GM21619 (cell line): ENCODE measurements around the gene COL6A1.

Experiments used
- ATAC-seq: cut with Tn5 transposase; IDR thresholded peaks from one replicate; pipeline ENCODE4 v1.9.1; 2021; ENCODE audit not compliant: unreplicated experiment

COL6A1 gene

GRCh38 chr21:45993210-45994085 lies 11.9 kb downstream of the COL6A1 start:
- no peak for ATAC-seq

DNA sequence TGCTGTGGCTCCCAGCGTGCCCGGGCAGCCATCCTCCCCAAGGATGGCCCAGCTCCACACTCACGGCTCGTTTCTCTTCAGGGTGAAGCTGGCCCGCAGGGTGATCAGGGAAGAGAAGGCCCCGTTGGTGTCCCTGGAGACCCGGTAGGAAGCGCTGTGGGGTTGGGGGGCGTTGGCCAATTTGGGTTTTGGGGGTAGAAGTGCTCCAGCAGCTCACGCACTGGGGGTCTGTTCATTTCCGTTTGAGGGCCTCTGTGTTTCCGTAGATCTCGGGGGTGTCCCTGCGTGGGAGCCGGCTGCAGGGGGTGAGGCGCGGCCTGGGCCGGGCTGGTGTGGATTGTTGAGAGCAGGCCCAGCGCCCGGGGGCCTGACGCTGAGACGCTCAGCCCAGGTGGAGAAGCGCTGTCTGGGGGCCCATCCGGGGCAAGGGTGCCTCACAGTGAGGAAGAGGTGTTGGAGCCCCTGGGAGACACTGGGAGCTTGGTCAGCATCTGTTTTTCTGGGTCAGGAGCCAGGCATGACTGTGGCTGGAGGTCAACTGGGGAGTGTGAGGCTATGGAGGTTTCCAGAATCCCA lies 12.6 kb downstream of the COL6A1 start:
- no peak for ATAC-seq

- no peak for ATAC-seq
Observed at GRCh38 chr21:45994759-45995685, 13.5 kb downstream of the COL6A1 start.

- no peak for ATAC-seq
Observed at GRCh38 chr21:45995686-45996179, 14.2 kb downstream of the COL6A1 start.

DNA sequence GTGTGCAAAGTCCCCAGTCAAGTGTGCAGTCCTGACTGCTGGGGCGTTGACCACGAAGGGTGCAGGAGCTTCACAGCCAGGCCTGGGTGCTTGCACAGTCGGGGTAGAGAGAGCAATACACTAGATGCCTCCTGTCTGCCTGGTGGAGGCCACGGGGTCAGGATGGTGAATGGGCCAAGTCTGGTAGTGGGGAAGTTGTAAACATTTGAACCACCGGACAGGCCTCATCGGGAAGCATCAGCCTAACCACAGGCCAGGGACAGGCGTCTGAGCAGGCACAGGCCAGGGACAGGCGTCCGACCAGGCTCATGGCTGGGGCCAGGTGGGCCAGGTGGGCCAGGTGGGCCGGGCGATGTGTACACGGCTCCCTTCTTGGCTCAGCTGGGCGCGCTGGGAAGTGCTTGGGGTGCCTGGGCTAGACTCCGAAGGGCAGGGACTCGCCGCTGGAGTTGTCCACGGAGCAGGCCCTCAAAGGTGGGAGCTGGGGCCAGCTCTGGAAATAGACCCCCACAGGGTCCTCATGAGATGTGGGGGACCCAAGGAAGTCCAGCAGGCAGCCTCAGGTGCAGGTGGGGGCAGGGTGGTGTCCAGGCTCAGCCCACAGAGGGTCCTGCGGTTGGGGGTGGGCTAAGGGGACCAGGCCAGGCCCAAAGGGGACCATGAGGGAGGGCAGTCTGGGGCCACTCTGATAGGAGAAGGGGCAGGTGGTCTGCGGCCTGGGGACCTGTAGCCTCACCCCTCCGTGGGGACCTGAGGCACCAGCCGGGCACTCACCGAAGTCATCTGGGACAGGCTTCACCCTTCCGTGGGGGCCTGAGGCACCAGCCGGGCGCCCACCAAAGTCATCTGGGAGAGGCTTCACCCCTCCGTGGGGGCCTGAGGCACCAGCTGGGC lies 15.0 kb downstream of the COL6A1 start:
- ATAC-seq = no peak

DNA sequence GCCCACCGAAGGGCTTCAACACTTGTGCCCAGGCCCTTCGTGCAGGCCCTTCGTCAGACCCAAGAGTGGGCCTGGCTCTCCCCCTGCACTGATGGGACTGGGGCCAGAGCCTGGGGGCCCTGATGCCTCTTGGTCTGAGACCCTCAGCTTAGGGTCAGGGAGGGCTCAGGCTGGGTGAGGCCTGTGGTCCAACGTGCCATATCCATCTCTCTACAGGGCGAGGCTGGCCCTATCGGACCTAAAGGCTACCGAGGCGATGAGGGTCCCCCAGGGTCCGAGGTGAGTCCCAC lies 15.6 kb downstream of the COL6A1 start:
- no peak for ATAC-seq

GRCh38 chr21:45997495-45998275 lies 16.1 kb downstream of the COL6A1 start:
- ATAC-seq = no peak

DNA sequence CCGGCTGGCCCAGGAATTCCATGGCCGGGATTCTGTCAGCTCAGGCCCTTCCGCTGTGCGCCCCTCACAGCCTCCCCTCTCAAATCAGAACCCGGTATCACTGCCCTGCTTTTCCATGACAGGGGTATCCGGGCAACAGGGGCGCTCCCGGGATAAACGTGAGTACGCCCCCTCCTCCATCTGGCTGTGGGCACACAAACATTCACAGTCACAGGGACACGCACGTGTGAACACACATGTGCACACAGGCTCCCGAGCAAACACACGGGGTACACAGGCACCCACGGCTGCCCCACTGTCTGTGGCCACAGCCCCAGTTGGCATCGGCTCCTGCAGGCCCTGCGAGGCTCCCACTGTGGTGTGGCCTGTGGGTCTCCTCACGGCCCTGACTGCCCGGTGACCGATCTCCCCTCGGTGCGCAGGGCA lies 16.7 kb downstream of the COL6A1 start:
- ATAC-seq = no peak

GRCh38 chr21:45998871-45999580 lies 17.5 kb downstream of the COL6A1 start:
- no peak for ATAC-seq

DNA sequence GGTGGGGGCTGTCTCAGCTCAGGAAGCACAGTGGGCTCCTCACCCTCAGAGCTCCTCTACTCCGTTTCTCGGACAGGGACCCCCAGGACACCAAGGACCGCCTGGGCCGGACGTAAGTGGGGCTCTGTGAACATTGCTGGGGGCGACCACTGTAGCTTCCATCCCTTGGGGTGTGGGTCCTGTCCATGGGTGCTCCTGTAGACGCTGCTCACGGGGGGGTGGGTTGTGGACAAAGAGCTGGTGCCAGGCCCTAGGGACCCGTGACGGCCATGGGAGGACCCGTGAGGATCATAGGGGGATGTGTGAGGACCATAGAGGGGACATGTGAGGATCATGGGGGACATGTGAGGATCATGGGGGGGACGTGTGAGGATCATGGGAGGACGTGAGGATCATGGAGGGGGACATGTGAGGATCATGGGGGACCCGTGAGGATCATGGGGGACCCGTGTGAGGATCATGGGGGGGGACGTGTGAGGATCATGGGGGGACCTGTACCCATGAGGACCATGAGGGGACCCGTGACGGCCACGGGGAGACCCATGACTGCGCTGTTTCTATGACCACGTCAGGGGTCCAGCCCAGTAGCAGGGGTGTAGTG lies 18.1 kb downstream of the COL6A1 start:
- ATAC-seq = no peak

DNA sequence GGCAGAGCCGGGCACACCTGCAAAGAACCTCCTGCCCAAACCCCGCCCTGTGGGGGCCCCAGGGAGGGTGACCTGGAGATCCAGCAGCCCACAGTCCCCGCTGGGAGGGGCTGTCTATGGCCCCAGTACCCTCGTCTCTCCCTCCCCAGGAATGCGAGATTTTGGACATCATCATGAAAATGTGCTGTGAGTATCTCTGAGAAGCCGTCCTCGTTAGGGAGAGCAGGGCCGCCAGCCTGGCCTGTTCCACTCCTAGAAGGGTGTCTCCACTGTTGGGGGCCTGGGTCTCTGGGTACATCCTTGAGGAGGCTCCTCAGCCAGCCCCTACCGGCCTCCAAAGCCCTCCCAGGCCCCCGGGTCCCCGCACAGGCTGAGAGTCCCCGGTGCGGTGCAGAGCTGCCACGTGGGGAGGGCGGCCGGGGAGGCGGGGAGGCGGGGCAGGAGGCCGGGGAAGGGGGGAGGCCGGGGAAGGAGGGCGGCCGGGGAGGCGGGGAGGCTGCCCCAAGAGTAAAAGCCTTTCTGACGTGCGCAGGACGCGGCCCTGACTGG lies 18.7 kb downstream of the COL6A1 start:
- no peak for ATAC-seq

- no peak for ATAC-seq
Observed at GRCh38 chr21:46000731-46001641, 19.4 kb downstream of the COL6A1 start.

DNA sequence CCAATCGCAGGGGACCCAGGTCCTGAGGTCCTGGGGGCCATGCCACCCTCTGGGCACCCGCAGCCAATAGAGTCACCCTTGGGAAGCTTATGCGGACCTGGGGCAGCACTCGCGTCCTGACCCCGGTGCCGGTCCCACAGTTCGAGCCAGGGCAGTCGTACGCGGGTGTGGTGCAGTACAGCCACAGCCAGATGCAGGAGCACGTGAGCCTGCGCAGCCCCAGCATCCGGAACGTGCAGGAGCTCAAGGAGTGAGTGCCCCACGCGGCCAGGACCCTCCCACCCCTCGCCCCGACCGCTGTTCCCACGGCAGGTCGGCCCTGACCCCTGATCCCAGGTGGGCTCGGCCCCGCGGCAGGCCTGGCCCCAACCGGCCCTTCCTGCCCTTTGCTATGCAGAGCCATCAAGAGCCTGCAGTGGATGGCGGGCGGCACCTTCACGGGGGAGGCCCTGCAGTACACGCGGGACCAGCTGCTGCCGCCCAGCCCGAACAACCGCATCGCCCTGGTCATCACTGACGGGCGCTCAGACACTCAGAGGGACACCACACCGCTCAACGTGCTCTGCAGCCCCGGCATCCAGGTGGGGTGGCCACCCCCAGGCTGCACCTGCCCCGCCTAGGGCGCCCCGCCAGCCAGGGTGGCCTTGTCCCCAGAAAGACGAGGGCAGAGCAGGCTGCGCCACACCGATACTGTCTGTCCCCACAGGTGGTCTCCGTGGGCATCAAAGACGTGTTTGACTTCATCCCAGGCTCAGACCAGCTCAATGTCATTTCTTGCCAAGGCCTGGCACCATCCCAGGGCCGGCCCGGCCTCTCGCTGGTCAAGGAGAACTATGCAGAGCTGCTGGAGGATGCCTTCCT lies 20.5 kb downstream of the COL6A1 start:
- ATAC-seq = no peak

GRCh38 chr21:46002841-46003574 lies 21.4 kb downstream of the COL6A1 start:
- ATAC-seq = no peak

- no peak for ATAC-seq
Observed at GRCh38 chr21:46003575-46004007, 22.0 kb downstream of the COL6A1 start.
